GM21423 (cell line): ENCODE results near the gene MTX3.

Experiments
- ATAC-seq: cut with Tn5 transposase; IDR thresholded peaks from one replicate; pipeline ENCODE4 v1.9.1; 2021; ENCODE audit warnings: mild to moderate bottlenecking, moderate library complexity; ENCODE audit not compliant: unreplicated experiment

The MTX3 gene, protein sequence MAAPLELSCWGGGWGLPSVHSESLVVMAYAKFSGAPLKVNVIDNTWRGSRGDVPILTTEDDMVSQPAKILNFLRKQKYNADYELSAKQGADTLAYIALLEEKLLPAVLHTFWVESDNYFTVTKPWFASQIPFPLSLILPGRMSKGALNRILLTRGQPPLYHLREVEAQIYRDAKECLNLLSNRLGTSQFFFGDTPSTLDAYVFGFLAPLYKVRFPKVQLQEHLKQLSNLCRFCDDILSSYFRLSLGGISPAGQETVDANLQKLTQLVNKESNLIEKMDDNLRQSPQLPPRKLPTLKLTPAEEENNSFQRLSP

DNA sequence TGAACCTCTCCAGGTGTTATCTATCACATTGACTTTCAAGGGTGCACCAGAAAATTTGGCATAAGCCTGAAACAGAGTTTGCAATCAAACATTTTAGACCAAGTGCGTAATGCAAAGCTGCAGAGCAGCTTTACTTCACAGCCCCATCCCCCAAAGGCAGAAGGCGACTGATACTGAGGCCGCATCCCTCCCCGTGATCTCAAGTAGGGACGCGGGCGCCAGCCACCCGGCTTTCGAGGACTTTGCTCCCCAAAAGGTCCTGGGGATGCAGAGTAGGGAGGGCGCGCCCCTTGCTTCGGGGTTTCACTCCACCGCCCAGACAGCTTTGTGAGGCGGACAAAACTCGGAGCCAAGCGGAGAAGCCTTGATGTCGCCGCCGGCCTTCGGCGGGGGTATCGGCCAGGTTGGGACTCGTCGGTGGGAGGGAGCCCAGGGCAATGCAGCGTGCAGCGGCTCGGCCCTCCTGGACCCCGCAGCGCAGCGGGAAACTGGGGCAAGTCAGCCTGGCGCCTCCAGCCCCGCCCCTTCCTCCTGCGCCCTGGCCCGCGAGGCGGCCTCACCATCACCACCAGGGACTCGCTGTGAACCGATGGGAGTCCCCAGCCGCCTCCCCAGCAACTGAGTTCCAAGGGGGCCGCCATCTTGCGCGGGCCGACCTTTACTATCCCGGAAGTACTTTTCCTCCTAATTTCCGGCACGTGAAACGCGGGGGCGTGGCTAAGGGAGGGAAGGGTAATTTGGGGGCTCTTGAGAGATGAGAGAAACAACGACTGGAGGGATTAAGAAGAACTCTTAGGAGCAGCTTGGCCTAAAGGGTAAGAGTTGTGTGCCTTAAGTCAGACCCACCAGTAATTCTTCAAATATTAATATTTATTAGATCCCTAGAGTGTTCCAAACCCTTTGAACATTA lies at the start of gene MTX3:
Gene MTX3, minus strand, starts transcription at position 665 of the 910 bp plus-strand sequence. Its CDS starts 24 bp downstream, at position 641.
- peak; percentile 85 for ATAC-seq

DNA sequence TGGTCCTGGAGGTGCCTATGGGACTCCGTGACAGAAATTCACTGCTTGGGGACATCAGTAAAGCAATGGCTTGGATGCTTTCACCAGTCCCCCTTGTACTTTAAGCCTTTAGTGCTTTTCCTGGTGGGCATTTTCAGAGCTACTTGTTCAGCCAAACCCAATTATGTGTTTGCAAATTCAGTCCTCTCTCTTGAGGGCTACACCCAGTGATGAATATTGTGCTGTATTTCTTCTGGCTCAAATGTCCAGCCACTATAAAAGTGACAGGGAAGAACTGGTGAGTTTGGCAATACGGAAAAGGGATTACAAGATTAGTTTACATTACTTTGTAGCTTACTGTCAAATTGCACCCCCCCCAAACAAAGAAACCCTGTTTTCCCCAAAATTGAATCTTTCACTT lies 48.6 kb upstream of the MTX3 start:
- ATAC-seq, result no peak

DNA sequence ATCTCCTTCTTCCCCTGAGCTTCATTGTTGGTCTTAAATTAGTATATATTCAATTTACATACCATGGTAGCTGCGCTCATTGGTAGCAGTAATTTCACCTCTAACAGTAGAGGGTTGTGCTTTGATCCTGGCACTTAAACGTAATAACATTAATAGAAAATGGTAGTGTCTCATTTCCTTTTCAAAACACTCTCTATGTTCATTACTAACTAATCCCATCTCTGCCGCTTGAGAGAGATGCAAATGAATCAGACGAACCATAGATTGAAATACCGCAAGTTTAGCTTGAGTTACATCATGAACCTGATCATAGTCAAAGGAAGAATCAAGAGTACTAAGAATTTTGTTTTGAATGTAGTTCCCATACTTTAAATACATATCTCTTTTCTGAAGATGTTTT lies 46.3 kb upstream of the MTX3 start:
- no peak for ATAC-seq

DNA sequence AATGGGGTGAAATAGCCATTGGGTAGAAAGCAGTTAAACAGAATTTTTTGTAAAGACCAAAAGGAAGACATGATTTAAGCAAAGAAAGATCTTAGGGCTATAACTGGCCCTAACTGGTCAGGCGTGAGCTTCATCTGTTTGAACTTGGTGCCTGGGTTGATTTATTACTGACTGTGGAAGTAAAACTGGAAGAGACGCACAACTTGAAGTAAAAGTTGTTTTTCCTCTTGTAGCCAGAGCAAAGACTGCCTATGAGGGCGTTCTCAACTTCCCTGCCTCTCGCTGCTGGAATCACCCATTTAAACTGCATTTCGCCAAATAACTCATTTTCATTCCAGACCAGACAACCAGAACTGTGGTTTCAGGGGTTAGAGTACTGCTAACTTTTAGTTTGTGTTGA lies 45.6 kb upstream of the MTX3 start:
- ATAC-seq, result no peak

DNA sequence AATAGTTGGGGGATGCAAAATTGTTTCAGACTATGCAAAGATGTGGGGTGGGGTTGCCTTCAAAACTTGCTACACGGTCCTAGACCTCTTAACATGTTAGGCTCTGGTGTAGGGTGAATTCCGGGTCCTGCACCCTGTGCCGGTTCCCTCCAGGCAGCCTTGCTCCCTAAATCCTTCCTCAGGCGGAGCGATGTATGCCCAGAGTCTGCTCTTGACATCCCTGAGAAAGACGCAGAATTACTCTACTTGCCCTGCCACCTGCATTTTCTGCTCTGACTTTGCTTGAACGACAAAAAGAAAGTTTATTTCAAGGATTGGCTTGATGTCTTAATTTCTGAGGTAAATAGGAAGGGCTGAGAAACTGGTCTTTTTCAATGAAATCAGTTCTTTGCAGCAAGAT lies 44.8 kb upstream of the MTX3 start:
- ATAC-seq, result no peak

DNA sequence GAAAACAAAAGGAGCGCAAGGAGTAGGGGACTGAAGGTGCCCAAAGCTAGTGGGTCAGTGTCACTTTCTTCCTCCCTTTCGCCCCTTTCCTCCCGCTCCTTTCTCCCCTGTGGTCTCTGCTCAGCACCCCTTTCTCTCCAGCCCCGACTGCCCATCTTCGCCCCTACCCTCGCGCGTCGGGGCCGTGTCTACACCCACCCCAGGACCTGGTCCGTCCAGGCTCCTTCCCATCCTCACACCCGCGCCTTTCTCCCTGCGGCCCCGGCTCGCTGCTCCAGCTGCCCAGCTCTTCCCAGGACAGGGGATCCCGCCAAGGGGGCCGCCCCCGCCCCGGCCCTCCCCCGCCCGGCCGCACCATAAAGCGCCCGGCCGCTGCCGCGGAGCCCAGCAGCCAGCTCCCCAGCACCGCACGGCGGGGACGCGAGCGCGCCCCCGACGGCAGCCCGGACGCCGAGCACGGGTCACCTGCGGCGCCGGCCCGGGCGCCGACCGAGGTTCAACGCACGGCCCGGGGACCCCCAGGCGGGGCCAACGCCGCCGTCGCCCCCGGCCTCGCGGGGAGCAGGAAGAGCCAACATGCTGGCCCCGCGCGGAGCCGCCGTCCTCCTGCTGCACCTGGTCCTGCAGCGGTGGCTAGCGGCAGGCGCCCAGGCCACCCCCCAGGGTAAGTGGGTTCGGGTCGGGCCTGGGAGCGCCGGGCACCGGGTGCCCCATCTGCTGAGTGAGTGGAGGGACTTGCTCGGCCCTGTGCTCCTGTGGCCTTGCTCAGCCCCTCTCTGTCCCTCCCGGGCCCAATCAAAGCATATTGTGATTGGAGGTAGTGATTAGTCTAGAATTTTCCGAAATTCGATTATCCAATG lies 44.1 kb upstream of the MTX3 start, which contains the start of gene THBS4:
Gene THBS4, plus strand, starts transcription at position 387 of the 860 bp plus-strand sequence. Its CDS starts 190 bp downstream, at position 577.
- ATAC-seq, result no peak

DNA sequence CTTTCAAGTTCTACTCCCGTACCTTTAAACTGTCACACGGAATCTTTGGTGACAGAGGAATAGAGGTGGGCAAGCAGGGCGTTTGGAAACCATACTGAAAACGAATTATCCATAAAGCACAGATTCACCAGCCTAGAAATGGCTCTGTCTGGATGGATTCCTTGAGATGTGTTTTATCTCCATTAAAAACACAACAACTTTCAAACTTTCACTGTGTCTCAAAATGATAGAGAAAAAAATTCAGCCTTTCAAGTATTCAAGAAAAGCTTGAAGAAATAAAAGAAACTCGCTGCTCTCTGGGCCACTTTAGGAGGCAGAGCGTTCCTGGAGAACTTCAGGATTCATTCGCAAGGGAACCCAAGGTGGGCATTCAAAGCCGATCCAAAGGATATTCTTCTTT lies 43.5 kb upstream of the MTX3 start:
- no peak for ATAC-seq

DNA sequence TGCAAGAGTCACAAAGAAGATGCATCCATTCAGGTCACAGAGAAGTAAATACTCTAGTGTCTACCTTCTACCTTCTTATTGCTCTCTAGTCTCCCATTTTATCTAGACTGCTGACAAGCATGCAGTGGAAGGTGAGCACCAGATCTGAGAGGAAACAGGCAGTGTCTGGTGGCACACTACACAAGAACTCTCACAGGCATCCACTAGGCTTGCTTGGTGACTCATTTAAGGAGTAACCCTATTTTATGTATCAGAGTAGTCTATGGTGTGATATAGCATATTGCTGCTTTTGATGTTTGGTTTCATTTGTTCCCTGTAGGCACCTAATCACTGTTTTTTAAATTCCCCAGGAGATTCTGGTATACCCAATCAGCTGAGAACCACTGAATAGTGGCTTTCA lies 42.5 kb upstream of the MTX3 start:
- ATAC-seq, result no peak

DNA sequence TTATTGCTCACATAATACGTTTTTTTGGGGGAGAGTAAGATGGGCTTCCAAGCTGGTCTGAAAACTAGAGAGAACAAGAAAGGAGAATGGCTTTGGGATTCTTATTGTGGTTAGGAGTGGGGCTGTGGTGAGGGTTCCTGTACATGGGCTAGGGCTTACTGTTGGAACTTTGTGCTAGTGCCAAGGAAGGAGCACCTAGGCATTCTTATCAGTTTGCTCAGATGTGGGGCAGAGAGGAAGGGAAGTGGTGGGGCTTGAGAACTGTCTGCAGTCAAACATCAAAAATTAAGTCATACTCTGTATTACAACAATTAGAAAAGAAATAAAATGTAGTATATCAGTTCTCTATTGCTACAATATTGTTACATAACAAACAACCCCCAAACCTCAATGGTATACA lies 40.0 kb upstream of the MTX3 start:
- ATAC-seq, result no peak

DNA sequence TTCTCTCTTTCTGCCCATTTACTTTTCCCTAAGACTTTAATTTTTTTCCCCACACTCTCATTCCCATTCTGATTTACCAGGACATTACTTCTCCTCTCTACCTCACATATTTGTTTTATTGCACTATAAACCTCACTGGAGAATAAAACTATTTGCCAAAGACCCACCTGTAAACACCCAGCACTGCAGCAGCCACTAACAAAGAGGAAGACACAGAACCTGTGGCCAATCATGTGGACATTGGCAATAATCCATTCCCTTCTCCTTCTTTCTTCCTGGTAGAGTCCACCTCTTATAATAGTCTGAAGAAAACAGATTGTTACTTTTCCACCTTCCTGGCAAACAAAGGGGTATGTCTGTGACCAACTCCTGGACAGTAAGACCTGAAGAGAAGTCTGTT lies 35.8 kb upstream of the MTX3 start:
- ATAC-seq, result no peak

DNA sequence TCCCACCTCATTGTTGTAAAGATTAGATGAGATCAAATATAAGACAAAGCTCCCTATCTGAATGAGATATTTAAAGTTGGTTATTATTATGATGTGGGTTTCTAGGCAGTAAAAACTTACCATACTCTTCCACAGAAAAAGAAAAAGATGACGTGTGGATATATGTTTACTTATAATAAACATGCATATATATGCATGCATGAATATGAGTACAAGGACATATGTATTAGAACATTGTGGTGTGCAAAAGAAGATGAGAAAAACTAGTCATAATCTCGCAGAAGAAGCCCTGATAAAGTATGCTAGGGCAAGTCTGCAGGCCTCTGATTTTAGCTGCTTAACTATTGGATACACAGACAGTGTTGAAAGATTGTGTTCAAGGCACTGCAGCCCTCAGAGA lies 34.0 kb upstream of the MTX3 start:
- no peak for ATAC-seq

DNA sequence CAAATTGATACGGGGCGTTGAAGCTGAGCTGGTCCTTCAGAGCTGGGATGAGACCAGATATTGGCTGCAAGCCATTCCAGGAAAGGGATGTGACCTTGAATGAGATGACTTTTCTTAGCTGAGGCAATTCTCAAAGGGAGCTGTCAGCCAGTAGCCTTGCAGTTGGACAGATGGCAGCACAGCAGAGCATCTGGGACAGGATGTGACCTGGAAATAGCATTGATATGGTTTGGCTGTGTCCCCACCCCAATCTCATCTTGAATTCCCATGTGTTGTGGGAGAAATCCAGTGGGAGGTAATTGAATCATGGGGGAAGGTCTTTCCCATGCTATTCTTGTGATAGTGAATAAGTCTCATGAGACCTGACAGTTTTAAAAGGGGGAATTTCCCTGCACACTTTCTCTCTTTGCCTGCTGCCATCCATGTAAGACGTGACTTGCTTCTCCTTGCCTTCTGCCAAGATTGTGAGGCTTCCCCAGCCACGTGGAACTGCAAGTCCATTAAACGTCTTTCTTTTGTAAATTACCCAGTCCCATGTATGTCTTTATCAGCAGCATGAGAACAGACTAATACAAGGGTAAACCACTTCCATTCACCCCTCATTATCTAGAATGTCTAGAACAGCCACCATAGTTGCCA lies 19.8 kb upstream of the MTX3 start:
- no peak for ATAC-seq

DNA sequence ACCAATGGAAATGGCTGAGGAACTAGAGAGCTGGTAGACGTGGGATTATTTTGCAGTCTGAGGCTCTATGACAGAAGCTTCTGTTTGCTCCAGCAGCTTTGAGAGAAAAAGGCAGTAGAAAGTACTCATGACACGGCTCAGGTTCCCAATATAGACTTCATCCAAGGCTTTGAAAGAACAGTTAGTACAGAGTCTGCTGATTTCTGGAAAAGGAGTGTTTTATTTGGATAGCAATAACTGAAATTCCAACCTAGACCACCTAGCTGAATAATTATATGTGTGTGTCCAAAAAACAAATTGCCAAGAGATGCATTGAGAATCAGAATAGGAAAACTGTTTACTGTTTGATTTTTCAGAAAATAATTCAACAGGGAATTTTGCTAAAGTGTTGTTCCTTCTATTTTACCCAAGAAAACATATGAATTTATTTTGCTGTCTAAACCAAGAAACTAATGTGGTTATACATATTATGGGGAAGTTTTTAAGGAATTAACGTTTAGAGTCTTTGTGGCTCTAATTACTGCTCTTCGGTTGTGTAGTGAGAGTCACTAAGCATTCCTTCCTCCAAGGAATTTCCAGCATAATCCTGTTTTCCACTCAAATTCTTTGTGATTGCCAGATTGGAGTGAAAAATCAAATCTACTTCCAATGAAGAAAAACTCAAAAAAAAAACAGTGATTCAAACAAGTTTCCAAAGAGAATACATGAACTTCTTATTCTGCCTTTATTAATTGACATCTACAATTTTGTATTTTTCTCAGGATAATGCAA lies 18.1 kb upstream of the MTX3 start:
- ATAC-seq, result no peak

DNA sequence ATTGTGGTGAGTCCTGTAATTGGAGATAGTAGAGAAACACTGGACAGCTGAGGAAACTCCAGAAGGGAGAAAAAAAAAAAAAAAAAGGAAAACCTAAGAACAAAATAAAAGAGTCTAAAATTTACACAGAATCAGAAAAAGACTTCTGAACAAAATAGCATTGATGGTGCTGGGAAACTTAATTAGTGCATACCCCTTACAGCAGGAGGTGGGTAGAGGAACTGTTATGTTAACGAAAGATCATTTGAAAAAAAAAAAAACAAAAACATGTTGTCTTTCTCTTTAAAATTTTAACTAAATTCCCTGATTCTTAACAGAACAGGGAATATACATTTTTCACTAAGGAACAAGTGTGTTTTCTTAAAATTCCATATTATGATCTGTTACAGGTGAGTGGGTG lies 11.6 kb upstream of the MTX3 start:
- ATAC-seq, result no peak

DNA sequence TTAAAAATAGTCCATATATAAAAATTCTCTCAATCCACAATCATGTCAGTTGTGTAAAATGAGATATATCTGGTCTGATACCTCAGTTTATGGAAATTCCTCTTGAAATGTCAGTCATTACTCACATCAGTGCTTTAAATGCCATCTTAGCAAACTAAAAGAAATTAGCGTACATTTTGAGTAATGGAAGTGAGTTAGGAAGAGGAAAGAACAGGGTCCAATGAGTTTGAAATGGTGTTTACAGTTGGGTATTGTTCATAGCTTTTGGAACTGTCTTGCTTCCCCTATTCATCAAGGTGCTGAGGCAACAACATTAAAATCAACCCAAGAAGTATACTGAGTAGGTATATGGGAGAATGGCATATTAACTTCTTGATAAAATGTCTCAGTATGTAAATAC lies 8.7 kb upstream of the MTX3 start:
- ATAC-seq, result no peak

DNA sequence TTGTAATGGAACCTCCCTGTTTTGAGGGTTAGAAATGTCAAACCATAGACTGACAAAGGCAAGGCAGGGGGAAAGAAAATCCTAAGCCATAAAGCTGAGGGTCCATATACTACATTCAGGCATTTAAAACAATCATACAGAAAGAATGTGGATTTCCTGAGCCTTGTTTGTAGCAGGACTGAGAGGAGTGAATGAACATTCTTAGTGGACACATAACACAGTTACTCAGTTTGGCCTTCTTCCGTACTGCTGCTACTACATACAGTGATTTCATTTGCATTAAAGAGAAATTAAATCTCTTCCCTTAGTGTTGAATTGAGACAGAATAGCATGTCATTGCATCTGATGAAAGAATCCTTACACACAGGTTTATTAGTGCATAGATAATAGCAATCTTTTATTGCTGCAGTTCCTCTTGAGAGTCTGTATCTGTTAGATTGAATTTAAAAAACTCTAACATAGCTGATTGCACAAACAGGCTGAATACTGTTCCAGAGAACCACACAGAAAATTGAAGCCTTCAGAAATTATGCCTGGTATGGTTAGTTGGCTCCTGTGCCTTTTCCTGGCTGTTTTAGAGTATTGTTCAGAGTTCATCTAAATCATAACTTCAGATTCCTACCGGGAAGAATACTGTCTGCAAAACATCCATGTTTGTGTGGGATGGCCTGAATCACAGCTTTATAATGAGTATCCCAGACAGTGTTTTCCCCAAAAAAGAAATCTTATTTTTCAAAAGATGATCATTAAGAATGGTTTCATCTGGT lies 2.0 kb upstream of the MTX3 start:
- ATAC-seq, result no peak

DNA sequence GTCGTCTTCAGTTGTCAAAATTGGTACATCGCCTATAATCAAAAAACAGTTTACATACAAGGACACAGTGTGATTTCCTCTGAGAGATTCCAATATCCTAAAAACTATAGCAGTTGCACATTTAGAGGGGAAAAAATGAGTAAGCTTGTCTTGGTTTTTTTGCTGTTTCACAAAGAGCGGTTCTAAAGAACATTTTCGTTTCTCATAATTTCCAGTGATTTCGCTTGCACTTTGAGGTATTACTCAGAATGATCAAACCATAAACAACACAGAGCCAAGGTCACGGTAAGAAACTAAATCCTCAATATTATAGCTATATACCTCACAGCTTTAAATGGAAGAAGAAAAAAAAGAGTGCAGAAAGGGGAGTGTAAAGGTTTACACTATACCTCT lies 861 bp downstream of the MTX3 start:
- ATAC-seq, result peak; percentile 31

DNA sequence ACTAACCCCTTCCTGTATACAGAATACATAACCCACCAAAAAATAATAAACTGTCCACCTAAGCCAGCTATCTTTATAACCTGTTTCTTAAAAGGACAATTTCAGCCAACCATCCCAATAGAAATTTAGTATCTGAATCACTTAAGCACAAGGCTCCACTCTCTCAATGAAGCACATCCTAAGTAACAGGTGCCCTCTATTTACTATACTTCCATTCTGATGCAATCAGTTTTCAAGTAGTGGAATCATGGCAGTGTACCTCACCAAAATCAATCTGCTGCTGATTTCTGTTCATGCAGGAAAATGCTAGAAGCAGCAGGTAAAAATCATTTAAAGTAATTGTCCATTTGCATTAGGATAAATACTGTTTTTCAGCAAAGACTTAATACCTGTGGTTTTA lies 4.8 kb downstream of the MTX3 start:
- no peak for ATAC-seq

DNA sequence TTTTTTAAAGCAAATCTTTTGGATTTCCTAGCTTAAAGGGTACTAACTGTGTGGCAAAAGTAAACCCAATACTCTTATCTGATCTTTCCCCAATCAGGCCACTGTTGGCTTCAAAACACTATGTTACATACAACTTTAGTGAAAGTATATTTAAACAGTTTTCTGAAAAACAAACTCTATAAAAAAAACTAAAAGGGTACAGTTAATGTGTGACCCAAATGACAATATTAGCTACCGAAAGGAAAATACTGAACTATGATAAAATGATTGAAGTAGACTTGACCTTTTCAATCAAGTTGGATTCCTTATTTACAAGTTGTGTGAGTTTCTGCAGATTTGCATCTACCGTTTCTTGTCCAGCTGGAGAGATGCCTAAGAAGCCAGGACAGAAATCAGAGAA lies 5.8 kb downstream of the MTX3 start:
- no peak for ATAC-seq
